H1 (cell line): ENCODE measurements around the gene CNTN6. TPM values are rescaled to one million over a fixed set of nuclear protein-coding genes. Genes with fewer than 3 reads are reported as not detected.

Experiments
- CTCF ChIA-PET: fragments of 300-600 bp; sonication (Branson Sonifier 250); formaldehyde crosslinking; loops from one replicate; lab custom pipeline; 2021; ENCODE audit not compliant: partially characterized antibody; lab: Charles Lee
- POLR2A ChIA-PET: fragments of 300-600 bp; sonication (Branson Sonifier 250); formaldehyde crosslinking; loops from one replicate; lab custom pipeline; 2021; ENCODE audit warnings: inconsistent platforms; ENCODE audit not compliant: partially characterized antibody; lab: Charles Lee
- DNase-seq, 2 experiments: peaks; one replicate each; pipeline versions ENCODE4 v3.0.0 to v3.0.0-alpha.2; 2010 to 2022; ENCODE audit warnings: low spot score in 2 of 2, low read depth in 1 of 2, mixed read lengths in 1 of 2
- FAIRE-seq: peaks from 2 replicates; lab custom pipeline; 2011; peaks lifted over from hg19 to GRCh38; lab: Jason Lieb, UNC
- H2AFZ ChIP-seq: 2 replicates; pipeline ENCODE4 v1.8.1; 2012; ENCODE audit warnings: low read length, inconsistent platforms
- H2AK5ac ChIP-seq: 2 replicates; pipeline ENCODE4 v1.6.1; 2013; ENCODE audit warnings: low read depth, low read length
- H2BK120ac ChIP-seq: replicated peaks from 2 replicates; pipeline ENCODE3; 2013; ENCODE audit warnings: low read depth, low read length, inconsistent platforms
- H2BK12ac ChIP-seq: 2 replicates; pipeline ENCODE4 v1.6.1; 2013; ENCODE audit warnings: low read depth, low read length
- H2BK15ac ChIP-seq: 2 replicates; pipeline ENCODE4 v1.6.1; 2013; ENCODE audit warnings: low read length
- H2BK20ac ChIP-seq: 2 replicates; pipeline ENCODE4 v1.6.1; 2013; ENCODE audit warnings: low read length
- H2BK5ac ChIP-seq: 2 replicates; pipeline ENCODE4 v1.6.1; 2013; ENCODE audit warnings: low read depth, low read length
- H3K14ac ChIP-seq: 2 replicates; pipeline ENCODE4 v1.6.1; 2013; ENCODE audit warnings: inconsistent platforms; ENCODE audit not compliant: insufficient read length
- H3K18ac ChIP-seq: 2 replicates; pipeline ENCODE4 v1.6.1; 2013; ENCODE audit warnings: low read length; ENCODE audit errors: extremely low read depth
- H3K23ac ChIP-seq: 2 replicates; pipeline ENCODE4 v1.6.1; 2013; ENCODE audit warnings: inconsistent platforms; ENCODE audit not compliant: insufficient read length
- H3K23me2 ChIP-seq: 2 replicates; pipeline ENCODE4 v1.6.1; 2013; ENCODE audit warnings: low read depth, low read length
- H3K27ac ChIP-seq: 2 replicates; pipeline ENCODE4 v1.6.1; 2011; ENCODE audit warnings: low read depth, low read length, inconsistent platforms
- H3K27me3 ChIP-seq, 4 experiments: replicated peaks in 1 of 4; 1 replicate in 1 of 4; 2 replicates in 3 of 4; pipeline versions ENCODE4 v1.6.1 to v1.8.1; 2011 to 2013; ENCODE audit warnings: low read length in 3 of 4, mild to moderate bottlenecking in 3 of 4, inconsistent platforms in 2 of 4, mixed read lengths in 2 of 4, moderate library complexity in 1 of 4; ENCODE audit not compliant: control insufficient read depth in 3 of 4, insufficient read depth in 3 of 4; ENCODE audit errors: extremely low read depth in 1 of 4
- H3K36me3 ChIP-seq, 4 experiments: 2 replicates each; pipeline versions ENCODE4 v1.6.1 to v1.8.1; 2011 to 2013; ENCODE audit warnings: mild to moderate bottlenecking in 4 of 4, low read length in 3 of 4, moderate library complexity in 2 of 4, control low read depth in 1 of 4, inconsistent platforms in 1 of 4; ENCODE audit not compliant: insufficient read depth in 4 of 4, control insufficient read depth in 2 of 4
- H3K4ac ChIP-seq: replicated peaks from 2 replicates; pipeline ENCODE3; 2013; ENCODE audit warnings: low read length, low read depth, mixed read lengths, inconsistent platforms; ENCODE audit not compliant: insufficient read length
- H3K4me1 ChIP-seq, 4 experiments: replicated peaks in 1 of 4; 1 replicate in 1 of 4; 2 replicates in 3 of 4; pipeline versions ENCODE4 v1.6.1 to v1.8.1; 2011 to 2013; ENCODE audit warnings: low read length in 3 of 4, inconsistent platforms in 2 of 4, mixed read lengths in 1 of 4; ENCODE audit not compliant: insufficient read depth in 4 of 4, control insufficient read depth in 3 of 4
- H3K4me2 ChIP-seq, 2 experiments: 2 replicates each; pipeline versions ENCODE4 v1.6.1 to v1.8.1; 2011 to 2013; ENCODE audit warnings: low read depth in 2 of 2, low read length in 2 of 2, control low read depth in 1 of 2, inconsistent platforms in 1 of 2, mild to moderate bottlenecking in 1 of 2; ENCODE audit not compliant: insufficient read depth in 1 of 2
- H3K4me3 ChIP-seq, 4 experiments: fragments of 200-600, 300-600 bp in 1 of 4; sonication (generic), shearing (Covaris generic), sonication (Bioruptor Twin) in 1 of 4; 2 replicates each; pipeline versions ENCODE4 v1.5.1 to v1.8.1; 2011 to 2016; ENCODE audit warnings: low read length in 4 of 4, low read depth in 3 of 4, control low read depth in 2 of 4, inconsistent platforms in 2 of 4, mild to moderate bottlenecking in 2 of 4, mixed read lengths in 1 of 4, moderate library complexity in 1 of 4; ENCODE audit not compliant: insufficient read depth in 2 of 4; ENCODE audit errors: extremely low read depth in 1 of 4
- H3K56ac ChIP-seq: replicated peaks from 2 replicates; pipeline ENCODE3; 2013; ENCODE audit warnings: low read depth, mild to moderate bottlenecking, mixed read lengths, low read length, inconsistent platforms; ENCODE audit not compliant: insufficient read length
- H3K79me1 ChIP-seq: 2 replicates; pipeline ENCODE4 v1.6.1; 2013; ENCODE audit warnings: low read depth, low read length, control low read depth
- H3K79me2 ChIP-seq, 2 experiments: 2 replicates each; pipeline versions ENCODE4 v1.6.1 to v1.8.1; 2012 to 2013; ENCODE audit warnings: low read length in 2 of 2, mild to moderate bottlenecking in 2 of 2, inconsistent platforms in 1 of 2; ENCODE audit not compliant: insufficient read depth in 2 of 2, control insufficient read depth in 1 of 2
- H3K9ac ChIP-seq, 4 experiments: replicated peaks in 1 of 4; 1 replicate in 1 of 4; 2 replicates in 3 of 4; pipeline versions ENCODE4 v1.6.1 to v1.8.1; 2011 to 2013; ENCODE audit warnings: low read depth in 3 of 4, low read length in 3 of 4, control low read depth in 2 of 4, mild to moderate bottlenecking in 2 of 4, moderate library complexity in 2 of 4, inconsistent platforms in 1 of 4; ENCODE audit errors: extremely low read depth in 1 of 4
- H3K9me3 ChIP-seq, 2 experiments: 2 replicates each; pipeline versions ENCODE4 v1.6.1 to v1.8.1; 2012 to 2013; ENCODE audit warnings: mild to moderate bottlenecking in 2 of 2, moderate library complexity in 2 of 2, control low read depth in 1 of 2, inconsistent platforms in 1 of 2, low read depth in 1 of 2, low read length in 1 of 2, mixed read lengths in 1 of 2; ENCODE audit not compliant: insufficient read depth in 2 of 2
- H4K20me1 ChIP-seq, 2 experiments: replicated peaks in 1 of 2; 2 replicates each; pipeline versions ENCODE3 to v1.8.1; 2011 to 2013; ENCODE audit warnings: inconsistent platforms in 2 of 2, low read length in 2 of 2, mild to moderate bottlenecking in 1 of 2; ENCODE audit not compliant: insufficient read depth in 2 of 2, control insufficient read depth in 1 of 2
- H4K5ac ChIP-seq: 2 replicates; pipeline ENCODE4 v1.6.1; 2013; ENCODE audit warnings: low read length, low read depth, mixed read lengths, inconsistent platforms; ENCODE audit not compliant: insufficient read length
- H4K8ac ChIP-seq: 2 replicates; pipeline ENCODE4 v1.8.0; 2013; ENCODE audit warnings: mild to moderate bottlenecking, moderate library complexity, low read length, inconsistent platforms; ENCODE audit not compliant: insufficient read depth; ENCODE audit errors: extremely low read depth
- H4K91ac ChIP-seq: replicated peaks from 2 replicates; pipeline ENCODE3; 2013; ENCODE audit warnings: low read length, mixed read lengths, inconsistent platforms; ENCODE audit not compliant: insufficient read length
- CEBPB ChIP-seq: IDR thresholded peaks from 2 replicates; pipeline ENCODE4 v1.6.1; 2012; ENCODE audit warnings: low read depth, low read length
- CHD1 ChIP-seq: IDR thresholded peaks from 2 replicates; pipeline ENCODE4 v1.6.1; 2012; ENCODE audit warnings: low read depth, low read length, improper control_type of control experiment
- CREB1 ChIP-seq: IDR thresholded peaks from 2 replicates; pipeline ENCODE4 v1.6.1; 2012; ENCODE audit warnings: inconsistent platforms
- EGR1 ChIP-seq: IDR thresholded peaks from 2 replicates; pipeline ENCODE4 v1.6.1; 2011; ENCODE audit warnings: low read depth, low read length, borderline replicate concordance
- HDAC2 ChIP-seq, 2 experiments: fragments of 300-600 bp in 1 of 2; sonication (generic) in 1 of 2; IDR thresholded peaks; 2 replicates each; pipeline ENCODE4 v1.6.1; 2011 to 2012; ENCODE audit warnings: low read depth in 2 of 2, low read length in 2 of 2, mild to moderate bottlenecking in 2 of 2, moderate library complexity in 2 of 2, borderline replicate concordance in 1 of 2, inconsistent platforms in 1 of 2
- HDAC6 ChIP-seq: IDR thresholded peaks from one replicate; pipeline ENCODE4 v1.7.1; 2012; ENCODE audit warnings: low read depth, mild to moderate bottlenecking, inconsistent platforms, low read length, moderate library complexity
- JUN ChIP-seq: IDR thresholded peaks from 2 replicates; pipeline ENCODE4 v1.6.1; 2011; ENCODE audit warnings: low read depth, mild to moderate bottlenecking, improper control_type of control experiment, low read length
- KDM4A ChIP-seq: IDR thresholded peaks from one replicate; pipeline ENCODE4 v1.7.1; 2012; ENCODE audit warnings: low read depth, mild to moderate bottlenecking, moderate library complexity, low read length, inconsistent platforms; ENCODE audit not compliant: severe bottlenecking
- KDM5A ChIP-seq: fragments of 200-600 bp; IDR thresholded peaks from 2 replicates; pipeline ENCODE4 v1.7.1; 2012; ENCODE audit warnings: mild to moderate bottlenecking, low read length, inconsistent platforms, mixed read lengths
- NANOG ChIP-seq: IDR thresholded peaks from 2 replicates; pipeline ENCODE4 v1.6.1; 2011; ENCODE audit warnings: low read length, low read depth, mild to moderate bottlenecking, inconsistent platforms; ENCODE audit not compliant: insufficient read depth, poor library complexity, severe bottlenecking
- POU5F1 ChIP-seq: IDR thresholded peaks from 2 replicates; pipeline ENCODE4 v1.6.1; 2011; ENCODE audit warnings: low read depth, mild to moderate bottlenecking, low read length, moderate library complexity
- RNF2 ChIP-seq: fragments of 200-900, 300-1000 bp; sonication (generic); IDR thresholded peaks from 2 replicates; pipeline ENCODE4 v1.7.1; 2016; ENCODE audit warnings: borderline replicate concordance, low read depth, mild to moderate bottlenecking, antibody characterized with exemption, low read length; ENCODE audit not compliant: poor library complexity, severe bottlenecking; ENCODE audit errors: missing control alignments
- SIN3A ChIP-seq, 2 experiments: IDR thresholded peaks in 1 of 2; conservative IDR thresholded peaks in 1 of 2; 2 replicates each; pipeline ENCODE4 v1.6.1; 2011 to 2012; ENCODE audit warnings: low read length in 2 of 2, improper control_type of control experiment in 1 of 2, low read depth in 1 of 2, mild to moderate bottlenecking in 1 of 2
- SIRT6 ChIP-seq: IDR thresholded peaks from one replicate; pipeline ENCODE4 v1.7.1; 2012; ENCODE audit warnings: low read length, inconsistent platforms
- WGBS, 2 experiments: shearing (Covaris generic) in 1 of 2; methylation state at CpG; one replicate each; pipeline versions ENCODE4 v1.1.6 to v1.1.7; 2013 to 2015; ENCODE audit warnings: low lambda C conversion rate in 2 of 2, mixed read lengths in 2 of 2, inconsistent platforms in 1 of 2, low coverage in 1 of 2, missing lambda C conversion rate in 1 of 2; ENCODE audit not compliant: insufficient replicate concordance in 2 of 2, insufficient coverage in 1 of 2, insufficient read length in 1 of 2; ENCODE audit errors: extremely low coverage in 1 of 2, missing lambda C conversion rate in 1 of 2; 5-methylcytosine and 5-hydroxymethylcytosine counted together
- polyA plus RNA-seq, 7 experiments: library from polyadenylated mRNA; depleted of rRNA in 3 of 7; stranded (reverse) in 5 of 7; unstranded in 2 of 7; fragments of >200 nt in 5 of 7; fragments of 200-250 nt in 2 of 7; gene quantifications; 1 replicate in 5 of 7; 2 replicates in 1 of 7; 4 replicates in 1 of 7; pipeline versions ENCODE4 v1.2.1 to v1.2.3, GENCODE V29; 2011 to 2013; ENCODE audit warnings: missing spikeins in 2 of 7, mixed read lengths in 2 of 7
- total RNA-seq: library from RNA; stranded (reverse); fragmentation: NEBNext Ultra II Directional; extraction: Animal tissue kit (Norgen Biotek cat#: 25700); gene quantifications from 2 replicates; pipeline ENCODE4 v1.2.1, GENCODE V29; 2021

The CNTN6 gene
- total and polyA plus RNA-seq, 2 of the 8 experiments (the other 6 are each of a cell fraction or from before 2014, with no cell fraction given): not detected

DNA sequence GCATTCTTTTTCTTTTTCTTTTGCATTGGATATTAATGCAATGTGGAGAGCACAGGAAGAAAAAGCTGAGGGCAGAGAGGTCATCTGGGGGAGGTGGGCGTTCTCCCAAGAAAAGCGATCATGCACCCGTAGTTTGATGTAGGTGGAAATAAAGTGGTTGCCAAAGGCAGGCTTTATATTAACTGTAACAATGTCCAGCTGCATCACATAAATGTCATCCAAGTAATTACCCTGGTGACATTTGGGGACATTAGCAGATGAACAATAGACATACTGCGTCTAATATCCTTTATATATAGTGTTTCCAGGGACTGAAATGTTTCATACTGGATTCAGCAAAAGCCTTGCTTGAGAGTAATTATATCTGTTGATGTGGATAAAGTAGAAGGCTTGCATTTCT lies 135.5 kb downstream of the CNTN6 start:
- Histone ChIP-seq H3K4me2 (no peak overlapping the region), H3K27me3 (no peaks in the 10 kb centered on the region), H3K9me3 (no peaks in the 10 kb centered on the region), H2AFZ (no peak overlapping the region), H3K14ac (no peak overlapping the region), H2AK5ac (no peak overlapping the region), H4K91ac (no peak overlapping the region), H3K9ac (no peak overlapping the region), H4K8ac (no peak overlapping the region), H2BK5ac (no peak overlapping the region), H2BK12ac (no peak overlapping the region), H3K4me1 (0 out of 7 replicates have a peak, but pooled peaks cover 0 to 2% (median 0%) of the 10 kb centered on the region in 4 experiments), H4K5ac (no peak overlapping the region), H3K4ac (no peak overlapping the region), H3K23ac (no peak overlapping the region), H3K79me1 (no peaks in the 10 kb centered on the region), H3K79me2 (no peaks in the 10 kb centered on the region), H2BK120ac (no peak overlapping the region), H2BK20ac (no peak overlapping the region), H3K27ac (no peak overlapping the region), H3K4me3 (no peak overlapping the region), H3K56ac (no peak overlapping the region), H3K36me3 (no peaks in the 10 kb centered on the region), H3K23me2 (no peaks in the 10 kb centered on the region), H4K20me1 (no peaks in the 10 kb centered on the region), H2BK15ac (no peak overlapping the region), H3K18ac (no peak overlapping the region)
- POLR2A ChIA-PET: no interaction called here
- CTCF ChIA-PET: interaction anchor here (0.6 kb wide), 1 partner anchor 20 kb away, joined by 3 read pairs; no protein-coding TSS in a partner anchor
- FAIRE-seq (no peak), DNase-seq (no peak)
- 90% methylated on average over 4 of the region's 4 CpGs; no CpG with 5 or more reads in 1 of the 2 experiments for WGBS, 2 experiments
- TF ChIP-seq HDAC6 (no peak), SIRT6 (no peak), CEBPB (no peak), NANOG (no peak), EGR1 (no peak), KDM5A (no peak), CREB1 (no peak), SIN3A (conservative IDR thresholded peaks at IDR 0.05 in 1 of 2, IDR thresholded peaks at IDR 0.05 in 1 of 2; ENCODE audit: low read depth in 1 of 2, low read length in 2 of 2) (no peak), KDM4A (no peak), RNF2 (no peak), CHD1 (no peak), HDAC2 (IDR thresholded peaks at IDR 0.05; ENCODE audit: borderline replicate concordance in 1 of 2, low read depth in 2 of 2, low read length in 2 of 2) (no peak), POU5F1 (no peak), JUN (no peak)
